ENCODE results near the gene C19orf44.

The C19orf44 gene

DNA sequence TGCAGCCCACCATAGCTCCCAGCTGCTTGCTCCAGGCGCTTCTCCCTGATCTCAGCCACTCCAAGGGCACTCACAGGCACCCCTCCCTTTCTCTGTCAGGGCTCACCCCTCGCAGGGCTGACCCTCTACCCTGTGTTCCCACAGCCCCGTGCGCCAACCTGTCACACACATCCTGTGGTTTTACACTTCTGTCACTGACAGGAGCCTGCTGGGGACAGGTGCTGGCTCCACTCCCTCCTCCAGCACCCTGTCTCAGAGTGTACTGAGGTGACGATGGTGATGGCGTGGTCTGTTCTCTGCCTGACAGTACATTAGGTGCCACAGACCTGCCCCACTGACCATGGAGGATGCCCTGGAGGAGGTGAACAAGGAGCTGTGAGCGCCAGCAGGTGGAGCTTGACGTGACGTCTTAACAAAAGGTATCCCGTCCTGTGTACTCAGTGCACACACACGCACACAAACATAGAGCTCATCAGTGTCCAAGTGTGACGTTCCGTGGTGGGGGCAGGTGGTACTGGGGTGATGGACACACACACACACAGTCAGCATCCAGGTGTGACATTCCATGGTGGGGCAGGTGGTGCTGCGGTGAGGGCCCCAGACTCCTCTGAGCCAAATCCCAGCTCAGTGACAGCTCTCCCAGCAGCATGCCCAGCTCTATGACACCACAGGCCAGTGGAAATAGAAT lies 20.9 kb downstream of the C19orf44 start:
- no peak for TF ChIP-seq CTCF (IDR thresholded peaks at IDR 0.05; ENCODE audit: borderline replicate concordance, control extremely low read depth, extremely low read depth, insufficient read depth, missing control alignments)
- in situ Hi-C loops (cut with MboI; ENCODE audit: low sequenced_read_pairs, unreplicated experiment), result no loop called here
- no peak for DNase-seq (ENCODE audit: low spot score)

GRCh38 chr19:16518061-16518460 lies 21.9 kb downstream of the C19orf44 start:
- DNase-seq (ENCODE audit: low spot score), result no peak
- in situ Hi-C loops (cut with MboI; ENCODE audit: low sequenced_read_pairs, unreplicated experiment), result no loop called here
- TF ChIP-seq CTCF (IDR thresholded peaks at IDR 0.05; ENCODE audit: borderline replicate concordance, control extremely low read depth, extremely low read depth, insufficient read depth, missing control alignments), result no peak

DNA sequence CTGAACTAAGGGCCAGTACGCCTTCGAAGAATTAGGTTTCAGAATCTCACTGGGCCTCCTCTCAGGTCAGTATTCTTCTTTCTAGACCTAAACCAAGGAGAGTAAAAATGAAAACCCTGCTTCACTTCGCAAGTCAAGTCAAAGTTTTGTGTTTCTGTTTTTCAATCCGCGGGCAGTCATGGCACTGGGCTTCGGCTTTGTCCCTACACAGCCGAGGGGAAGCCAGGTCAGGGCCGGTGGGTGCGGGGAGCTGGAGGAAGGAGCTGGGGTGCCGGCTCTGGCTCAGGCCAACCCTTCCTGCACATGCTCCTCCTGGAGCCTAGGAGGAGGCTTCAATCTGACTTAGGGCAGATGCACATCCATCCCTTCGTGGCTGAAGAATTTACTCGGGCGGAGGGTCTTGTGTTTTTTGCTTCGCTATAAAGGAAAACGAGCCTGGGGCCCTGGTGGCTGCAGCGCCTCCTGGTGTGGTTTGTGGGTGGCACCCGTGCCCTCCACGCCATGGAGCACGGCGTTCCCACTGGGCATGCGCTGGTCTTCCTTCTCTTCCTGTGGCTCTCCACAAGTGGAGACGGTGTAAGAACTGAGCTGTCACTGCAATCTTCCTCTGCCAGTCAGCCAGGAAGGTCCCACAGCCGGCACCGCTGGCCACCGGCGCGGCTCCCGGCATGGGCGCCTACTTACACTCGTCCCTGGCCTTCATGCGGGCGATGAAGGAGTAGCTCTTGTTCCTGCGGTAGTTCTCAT lies 22.5 kb downstream of the C19orf44 start:
- TF ChIP-seq CTCF (IDR thresholded peaks at IDR 0.05; ENCODE audit: borderline replicate concordance, control extremely low read depth, extremely low read depth, insufficient read depth, missing control alignments), result no peak
- DNase-seq (ENCODE audit: low spot score), result no peak
- in situ Hi-C loops (cut with MboI; ENCODE audit: low sequenced_read_pairs, unreplicated experiment), result no loop called here

- DNase-seq (ENCODE audit: low spot score), result no peak
- no peak for TF ChIP-seq CTCF (IDR thresholded peaks at IDR 0.05; ENCODE audit: borderline replicate concordance, control extremely low read depth, extremely low read depth, insufficient read depth, missing control alignments)
- in situ Hi-C loops (cut with MboI; ENCODE audit: low sequenced_read_pairs, unreplicated experiment), result no loop called here
Measured at GRCh38 chr19:16519230-16519687, 23.1 kb downstream of the C19orf44 start.

- TF ChIP-seq CTCF (IDR thresholded peaks at IDR 0.05; ENCODE audit: borderline replicate concordance, control extremely low read depth, extremely low read depth, insufficient read depth, missing control alignments), result no peak
- in situ Hi-C loops (cut with MboI; ENCODE audit: low sequenced_read_pairs, unreplicated experiment), result no loop called here
- no peak for DNase-seq (ENCODE audit: low spot score)
Measured at GRCh38 chr19:16520074-16520973, 24.1 kb downstream of the C19orf44 start.

DNA sequence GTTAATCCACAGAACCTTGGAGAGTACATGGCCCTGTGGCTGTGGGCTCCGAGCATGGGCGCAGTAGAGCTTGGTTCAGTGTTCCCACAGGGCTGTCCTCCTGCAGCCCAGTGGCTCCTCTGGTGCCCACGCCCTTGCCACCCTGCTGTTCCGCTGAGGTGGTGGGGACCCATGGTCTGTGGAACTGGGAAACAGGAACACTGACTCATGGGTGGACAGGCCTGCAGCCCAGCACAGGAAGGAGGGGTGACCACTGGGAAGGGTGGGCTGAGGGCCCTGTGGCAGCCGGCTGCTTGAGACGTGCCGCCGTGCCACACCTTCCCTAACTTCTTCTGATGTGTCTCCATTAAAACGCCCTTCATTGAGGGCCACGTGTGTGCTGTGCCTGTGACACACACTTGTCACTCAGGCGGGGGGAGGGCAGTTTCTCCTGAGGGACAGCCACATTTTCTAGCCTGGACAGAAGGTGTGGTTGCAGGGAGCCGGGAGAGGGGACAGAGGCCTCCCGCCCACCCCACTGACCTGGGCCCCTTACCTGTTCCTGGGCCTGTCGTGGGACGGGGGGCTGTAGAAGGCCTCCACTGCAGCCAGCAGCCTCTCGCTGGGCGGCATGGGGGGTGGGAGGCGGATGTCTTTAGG lies 24.9 kb downstream of the C19orf44 start:
- no peak for DNase-seq (ENCODE audit: low spot score)
- TF ChIP-seq CTCF (IDR thresholded peaks at IDR 0.05; ENCODE audit: borderline replicate concordance, control extremely low read depth, extremely low read depth, insufficient read depth, missing control alignments), result no peak
- in situ Hi-C loops (cut with MboI; ENCODE audit: low sequenced_read_pairs, unreplicated experiment), result no loop called here
